ENCODE data around the gene ANXA2.

DNA sequence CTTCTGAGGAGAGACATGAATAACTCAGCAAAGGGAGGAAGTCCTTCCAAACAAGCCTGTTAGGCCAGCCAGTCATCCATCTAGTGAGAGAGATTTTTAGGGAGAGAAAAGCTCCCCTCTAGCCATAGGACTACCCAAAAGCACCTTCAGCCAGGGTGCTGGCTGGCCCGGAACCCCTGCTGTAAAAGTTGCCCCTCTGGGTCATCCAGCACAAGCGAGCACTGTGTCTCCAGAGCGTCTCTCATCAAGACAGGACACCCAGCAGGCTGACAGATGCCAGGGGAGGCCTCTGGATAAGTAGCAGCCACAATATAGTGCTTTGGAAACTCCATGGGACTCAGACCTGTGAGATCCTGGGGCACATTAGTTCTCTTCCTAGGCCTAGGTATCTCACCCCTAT lies 24.5 kb downstream of the ANXA2 start:
- TF ChIP-seq POLR2AphosphoS5 (IDR thresholded peaks at IDR 0.05; ENCODE audit: low read length) = no peak
- no peak for TF ChIP-seq RUNX3 (IDR thresholded peaks at IDR 0.05; ENCODE audit: low read length)
- TF ChIP-seq, protein P1, sequence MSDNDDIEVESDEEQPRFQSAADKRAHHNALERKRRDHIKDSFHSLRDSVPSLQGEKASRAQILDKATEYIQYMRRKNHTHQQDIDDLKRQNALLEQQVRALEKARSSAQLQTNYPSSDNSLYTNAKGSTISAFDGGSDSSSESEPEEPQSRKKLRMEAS (IDR thresholded peaks at IDR 0.05; ENCODE audit: low read depth, low read length) = no peak
- no peak for TF ChIP-seq FOS (IDR thresholded peaks at IDR 0.05; ENCODE audit: borderline replicate concordance, extremely low read depth, insufficient read length)
- TF ChIP-seq RFX5 (IDR thresholded peaks at IDR 0.05; ENCODE audit: low read depth, low read length) = no peak
- TF ChIP-seq, protein P2, sequence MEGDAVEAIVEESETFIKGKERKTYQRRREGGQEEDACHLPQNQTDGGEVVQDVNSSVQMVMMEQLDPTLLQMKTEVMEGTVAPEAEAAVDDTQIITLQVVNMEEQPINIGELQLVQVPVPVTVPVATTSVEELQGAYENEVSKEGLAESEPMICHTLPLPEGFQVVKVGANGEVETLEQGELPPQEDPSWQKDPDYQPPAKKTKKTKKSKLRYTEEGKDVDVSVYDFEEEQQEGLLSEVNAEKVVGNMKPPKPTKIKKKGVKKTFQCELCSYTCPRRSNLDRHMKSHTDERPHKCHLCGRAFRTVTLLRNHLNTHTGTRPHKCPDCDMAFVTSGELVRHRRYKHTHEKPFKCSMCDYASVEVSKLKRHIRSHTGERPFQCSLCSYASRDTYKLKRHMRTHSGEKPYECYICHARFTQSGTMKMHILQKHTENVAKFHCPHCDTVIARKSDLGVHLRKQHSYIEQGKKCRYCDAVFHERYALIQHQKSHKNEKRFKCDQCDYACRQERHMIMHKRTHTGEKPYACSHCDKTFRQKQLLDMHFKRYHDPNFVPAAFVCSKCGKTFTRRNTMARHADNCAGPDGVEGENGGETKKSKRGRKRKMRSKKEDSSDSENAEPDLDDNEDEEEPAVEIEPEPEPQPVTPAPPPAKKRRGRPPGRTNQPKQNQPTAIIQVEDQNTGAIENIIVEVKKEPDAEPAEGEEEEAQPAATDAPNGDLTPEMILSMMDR (IDR thresholded peaks at IDR 0.05 in 2 of 3, conservative IDR thresholded peaks at IDR 0.05 in 1 of 3; ENCODE audit: control insufficient read depth in 2 of 3, extremely low read depth in 1 of 3, insufficient read depth in 1 of 3, low read depth in 3 of 3, low read length in 3 of 3) = no peak
